ENCODE data around the gene RAC2.

DNA sequence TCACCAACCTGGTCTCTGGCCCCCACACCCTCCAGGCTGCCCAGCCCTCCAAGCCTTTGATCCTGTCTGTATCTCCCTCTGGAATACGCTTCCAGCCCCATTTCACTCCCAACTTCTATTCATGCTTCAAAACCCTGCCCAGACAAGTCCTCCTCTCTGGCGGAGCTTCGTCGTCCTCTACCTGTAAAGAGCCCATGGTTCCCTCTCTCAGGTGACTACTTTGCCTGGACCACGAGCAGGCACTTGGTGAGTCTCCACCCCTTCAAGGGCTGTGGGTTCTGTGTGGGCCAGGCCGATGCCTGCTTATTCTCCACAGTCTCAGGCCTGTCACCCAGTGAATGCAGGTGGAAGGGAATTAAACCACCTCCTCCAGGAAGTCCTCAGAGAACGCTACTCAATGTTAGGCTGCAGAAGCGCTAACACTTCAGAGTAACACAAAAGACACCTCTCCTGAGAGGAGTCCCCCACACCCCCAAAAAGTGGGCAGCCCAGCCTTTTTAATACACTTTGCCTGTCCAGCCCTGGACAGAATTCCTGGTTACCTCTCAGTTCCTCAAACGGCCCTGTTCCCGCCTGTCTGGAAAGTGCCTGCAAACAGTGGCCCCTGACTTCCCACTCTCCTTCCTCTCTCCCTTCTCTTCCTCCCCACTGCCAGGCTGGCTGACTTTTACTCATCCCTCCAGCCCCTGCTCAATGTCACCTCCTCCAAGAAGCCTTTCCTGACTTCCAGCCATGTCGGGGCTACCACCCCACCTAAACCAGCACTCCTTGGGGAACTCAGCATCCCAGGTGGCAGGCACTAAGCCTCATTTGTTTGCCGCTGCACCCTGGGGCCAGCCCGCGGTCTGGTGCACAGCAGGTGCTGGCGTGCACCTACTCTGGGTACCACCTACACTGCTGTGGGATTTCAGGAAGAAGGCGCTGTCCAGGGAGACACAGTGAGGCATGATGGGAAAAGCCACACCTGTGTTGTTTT, 9.0 kb downstream of the RAC2 start:
- TF ChIP-seq, protein P1, sequence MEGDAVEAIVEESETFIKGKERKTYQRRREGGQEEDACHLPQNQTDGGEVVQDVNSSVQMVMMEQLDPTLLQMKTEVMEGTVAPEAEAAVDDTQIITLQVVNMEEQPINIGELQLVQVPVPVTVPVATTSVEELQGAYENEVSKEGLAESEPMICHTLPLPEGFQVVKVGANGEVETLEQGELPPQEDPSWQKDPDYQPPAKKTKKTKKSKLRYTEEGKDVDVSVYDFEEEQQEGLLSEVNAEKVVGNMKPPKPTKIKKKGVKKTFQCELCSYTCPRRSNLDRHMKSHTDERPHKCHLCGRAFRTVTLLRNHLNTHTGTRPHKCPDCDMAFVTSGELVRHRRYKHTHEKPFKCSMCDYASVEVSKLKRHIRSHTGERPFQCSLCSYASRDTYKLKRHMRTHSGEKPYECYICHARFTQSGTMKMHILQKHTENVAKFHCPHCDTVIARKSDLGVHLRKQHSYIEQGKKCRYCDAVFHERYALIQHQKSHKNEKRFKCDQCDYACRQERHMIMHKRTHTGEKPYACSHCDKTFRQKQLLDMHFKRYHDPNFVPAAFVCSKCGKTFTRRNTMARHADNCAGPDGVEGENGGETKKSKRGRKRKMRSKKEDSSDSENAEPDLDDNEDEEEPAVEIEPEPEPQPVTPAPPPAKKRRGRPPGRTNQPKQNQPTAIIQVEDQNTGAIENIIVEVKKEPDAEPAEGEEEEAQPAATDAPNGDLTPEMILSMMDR (IDR thresholded peaks at IDR 0.05) = no peak
- no peak for TF ChIP-seq POLR2A (IDR thresholded peaks at IDR 0.05)

All from adrenal gland (tissue), 5 donors.